ENCODE measurements around the gene CDH23. TPM values are rescaled to one million over a fixed set of nuclear protein-coding genes. Genes with fewer than 3 reads are reported as not detected.

CDH23 gene
- total and polyA plus RNA-seq, 9 of the 15 experiments (the other 6 are each of a cell fraction or from before 2014, with no cell fraction given): 0.18 to 1.2 (median 0.47) TPM

DNA sequence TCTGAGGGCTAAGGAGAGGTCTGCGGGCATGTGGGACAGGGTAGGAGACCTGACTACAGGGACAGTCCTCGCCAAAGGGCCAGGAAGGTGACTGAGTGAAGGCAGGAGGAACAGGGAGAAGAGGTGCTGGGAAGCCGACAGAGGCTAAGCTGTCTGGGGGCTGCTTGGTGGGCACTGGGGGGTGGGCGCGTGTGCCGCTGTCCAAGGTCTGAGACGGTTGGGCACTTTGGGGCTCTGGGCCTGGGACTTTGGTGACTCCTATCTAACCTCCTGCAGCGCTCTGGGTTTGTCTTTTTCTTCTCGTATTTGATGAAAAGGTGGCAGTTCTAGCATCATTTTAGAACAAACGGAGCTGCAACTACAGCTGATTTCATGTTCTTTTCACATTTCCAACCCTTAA, 181.3 kb downstream of the CDH23 start (continued):
- TF ChIP-seq, protein P1, sequence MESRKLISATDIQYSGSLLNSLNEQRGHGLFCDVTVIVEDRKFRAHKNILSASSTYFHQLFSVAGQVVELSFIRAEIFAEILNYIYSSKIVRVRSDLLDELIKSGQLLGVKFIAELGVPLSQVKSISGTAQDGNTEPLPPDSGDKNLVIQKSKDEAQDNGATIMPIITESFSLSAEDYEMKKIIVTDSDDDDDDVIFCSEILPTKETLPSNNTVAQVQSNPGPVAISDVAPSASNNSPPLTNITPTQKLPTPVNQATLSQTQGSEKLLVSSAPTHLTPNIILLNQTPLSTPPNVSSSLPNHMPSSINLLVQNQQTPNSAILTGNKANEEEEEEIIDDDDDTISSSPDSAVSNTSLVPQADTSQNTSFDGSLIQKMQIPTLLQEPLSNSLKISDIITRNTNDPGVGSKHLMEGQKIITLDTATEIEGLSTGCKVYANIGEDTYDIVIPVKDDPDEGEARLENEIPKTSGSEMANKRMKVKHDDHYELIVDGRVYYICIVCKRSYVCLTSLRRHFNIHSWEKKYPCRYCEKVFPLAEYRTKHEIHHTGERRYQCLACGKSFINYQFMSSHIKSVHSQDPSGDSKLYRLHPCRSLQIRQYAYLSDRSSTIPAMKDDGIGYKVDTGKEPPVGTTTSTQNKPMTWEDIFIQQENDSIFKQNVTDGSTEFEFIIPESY (CRISPR knock-in tag; IDR thresholded peaks at IDR 0.05): no peak
- TF ChIP-seq, protein P2, sequence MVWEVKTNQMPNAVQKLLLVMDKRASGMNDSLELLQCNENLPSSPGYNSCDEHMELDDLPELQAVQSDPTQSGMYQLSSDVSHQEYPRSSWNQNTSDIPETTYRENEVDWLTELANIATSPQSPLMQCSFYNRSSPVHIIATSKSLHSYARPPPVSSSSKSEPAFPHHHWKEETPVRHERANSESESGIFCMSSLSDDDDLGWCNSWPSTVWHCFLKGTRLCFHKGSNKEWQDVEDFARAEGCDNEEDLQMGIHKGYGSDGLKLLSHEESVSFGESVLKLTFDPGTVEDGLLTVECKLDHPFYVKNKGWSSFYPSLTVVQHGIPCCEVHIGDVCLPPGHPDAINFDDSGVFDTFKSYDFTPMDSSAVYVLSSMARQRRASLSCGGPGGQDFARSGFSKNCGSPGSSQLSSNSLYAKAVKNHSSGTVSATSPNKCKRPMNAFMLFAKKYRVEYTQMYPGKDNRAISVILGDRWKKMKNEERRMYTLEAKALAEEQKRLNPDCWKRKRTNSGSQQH (CRISPR knock-in tag; IDR thresholded peaks at IDR 0.05): no peak
- TF ChIP-seq ARID1B (IDR thresholded peaks at IDR 0.05): no peak
- no peak for TF ChIP-seq TAF9B (IDR thresholded peaks at IDR 0.05; ENCODE audit: partially characterized antibody)
- TF ChIP-seq, protein P3, sequence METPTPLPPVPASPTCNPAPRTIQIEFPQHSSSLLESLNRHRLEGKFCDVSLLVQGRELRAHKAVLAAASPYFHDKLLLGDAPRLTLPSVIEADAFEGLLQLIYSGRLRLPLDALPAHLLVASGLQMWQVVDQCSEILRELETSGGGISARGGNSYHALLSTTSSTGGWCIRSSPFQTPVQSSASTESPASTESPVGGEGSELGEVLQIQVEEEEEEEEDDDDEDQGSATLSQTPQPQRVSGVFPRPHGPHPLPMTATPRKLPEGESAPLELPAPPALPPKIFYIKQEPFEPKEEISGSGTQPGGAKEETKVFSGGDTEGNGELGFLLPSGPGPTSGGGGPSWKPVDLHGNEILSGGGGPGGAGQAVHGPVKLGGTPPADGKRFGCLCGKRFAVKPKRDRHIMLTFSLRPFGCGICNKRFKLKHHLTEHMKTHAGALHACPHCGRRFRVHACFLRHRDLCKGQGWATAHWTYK (CRISPR knock-in tag; IDR thresholded peaks at IDR 0.05): no peak
- no peak for TF ChIP-seq ZNF354B (CRISPR knock-in tag; IDR thresholded peaks at IDR 0.05)
- TF ChIP-seq RFX1 (IDR thresholded peaks at IDR 0.05): no peak
